ENCODE results near the gene FGF14. TPM values are rescaled to one million over a fixed set of nuclear protein-coding genes. Genes with fewer than 3 reads are reported as not detected.
A peak's percentile ranks its signal among the peaks of the same experiment; 100 is the strongest.

Gene FGF14
- total and polyA plus RNA-seq, 4 experiments from 2014 or later, result 0.33 to 0.55 (median 0.35) TPM; not detected in 1

- Mint-ChIP-seq H3K4me3 (peak overlapping the region in 5 of 8 donors; percentile 5 to 64 (median 18)), H3K27ac (peak overlapping the region in 3 of 7 donors; percentile 8 to 34 (median 25))
- DNase-seq, result peak; percentile 13 to 44 (median 20)
These were observed 695.2 kb downstream of the FGF14 start for GRCh38 chr13:101706651-101707050.

GRCh38 chr13:101703838-101704237 is 698.0 kb downstream of the FGF14 start:
- peaks cover 4 to 11% (median 9%) of the 10 kb centered on the region in 4 donors for H3K4me1 Mint-ChIP-seq
- intact Hi-C loops (cut with micrococcal nuclease), result no loop called here
- CTCF ChIA-PET (ENCODE audit: partially characterized antibody), result no interaction called here
- no peaks in the 10 kb centered on the region for H3K9me3 Mint-ChIP-seq
- no peak overlapping the region for H3K4me3 ChIP-seq (ENCODE audit: low read length in 2 of 2)
- DNase-seq, result no peak
- no peak overlapping the region for H3K27ac Mint-ChIP-seq
- H3K27me3 Mint-ChIP-seq, result peaks cover 2 to 10% of the 10 kb centered on the region in 2 donors
- no peaks in the 10 kb centered on the region for H3K36me3 Mint-ChIP-seq
- no peak overlapping the region for H3K4me3 Mint-ChIP-seq
- peaks cover 10% of the 10 kb centered on the region for H3K4me1 ChIP-seq (ENCODE audit: insufficient read depth, low read length)
- POLR2A ChIA-PET (ENCODE audit: partially characterized antibody), result no interaction called here
- H3K36me3 ChIP-seq (ENCODE audit: insufficient read depth, low read length), result no peaks in the 10 kb centered on the region
- no peaks in the 10 kb centered on the region for H3K9me3 ChIP-seq (ENCODE audit: control insufficient read depth in 1 of 2, low read length in 2 of 2)
- no peaks in the 10 kb centered on the region for H3K27me3 ChIP-seq (ENCODE audit: insufficient read depth, low read length)
- no peak overlapping the region for H3K27ac ChIP-seq (ENCODE audit: low read depth, low read length)

More at GRCh38 chr13:101706651-101707050, 695.2 kb downstream of the FGF14 start:
- Mint-ChIP-seq H3K27me3 (peaks cover 8 to 10% of the 10 kb centered on the region in 2 donors), H3K9me3 (no peaks in the 10 kb centered on the region), H3K36me3 (no peaks in the 10 kb centered on the region), H3K4me1 (peaks cover 4 to 11% (median 9%) of the 10 kb centered on the region in 4 donors)
- CTCF ChIA-PET (ENCODE audit: partially characterized antibody), result no interaction called here
- H3K4me1 ChIP-seq (ENCODE audit: insufficient read depth, low read length), result peaks cover 10% of the 10 kb centered on the region
- POLR2A ChIA-PET (ENCODE audit: partially characterized antibody), result interaction anchor here (1.1 kb wide), 1 partner anchor 83 kb away, joined by 4 read pairs; no protein-coding TSS in a partner anchor
- no peak overlapping the region for H3K4me3 ChIP-seq (ENCODE audit: low read length in 2 of 2)
- H3K27me3 ChIP-seq (ENCODE audit: insufficient read depth, low read length), result no peaks in the 10 kb centered on the region
- intact Hi-C loops (cut with micrococcal nuclease), result no loop called here
- H3K36me3 ChIP-seq (ENCODE audit: insufficient read depth, low read length), result no peaks in the 10 kb centered on the region
- no peaks in the 10 kb centered on the region for H3K9me3 ChIP-seq (ENCODE audit: control insufficient read depth in 1 of 2, low read length in 2 of 2)
- H3K27ac ChIP-seq (ENCODE audit: low read depth, low read length), result no peak overlapping the region

GRCh38 chr13:101703081-101703480 is 698.8 kb downstream of the FGF14 start:
- CTCF ChIA-PET (ENCODE audit: partially characterized antibody), result no interaction called here

GRCh38 chr13:101700598-101700997 is 701.2 kb downstream of the FGF14 start:
- H3K27me3 ChIP-seq (ENCODE audit: insufficient read depth, low read length), result no peaks in the 10 kb centered on the region
- H3K27ac Mint-ChIP-seq, result no peak overlapping the region

More at GRCh38 chr13:101703081-101703480, 698.8 kb downstream of the FGF14 start:
- H3K27me3 Mint-ChIP-seq, result peaks cover 2 to 10% of the 10 kb centered on the region in 2 donors
- H3K27ac Mint-ChIP-seq, result no peak overlapping the region
- H3K36me3 ChIP-seq (ENCODE audit: insufficient read depth, low read length), result no peaks in the 10 kb centered on the region
- no peak overlapping the region for H3K27ac ChIP-seq (ENCODE audit: low read depth, low read length)
- H3K4me1 Mint-ChIP-seq, result peaks cover 4 to 11% (median 9%) of the 10 kb centered on the region in 4 donors
- H3K36me3 Mint-ChIP-seq, result no peaks in the 10 kb centered on the region
- H3K9me3 Mint-ChIP-seq, result no peaks in the 10 kb centered on the region
- no peak for DNase-seq
- POLR2A ChIA-PET (ENCODE audit: partially characterized antibody), result no interaction called here
- intact Hi-C loops (cut with micrococcal nuclease), result no loop called here
- H3K9me3 ChIP-seq (ENCODE audit: control insufficient read depth in 1 of 2, low read length in 2 of 2), result no peaks in the 10 kb centered on the region
- peaks cover 10% of the 10 kb centered on the region for H3K4me1 ChIP-seq (ENCODE audit: insufficient read depth, low read length)
- H3K4me3 Mint-ChIP-seq, result no peak overlapping the region
- H3K4me3 ChIP-seq (ENCODE audit: low read length in 2 of 2), result no peak overlapping the region
- H3K27me3 ChIP-seq (ENCODE audit: insufficient read depth, low read length), result no peaks in the 10 kb centered on the region

GRCh38 chr13:101698400-101698799 is 703.4 kb downstream of the FGF14 start:
- no peak overlapping the region for H3K4me3 ChIP-seq (ENCODE audit: low read length in 2 of 2)
- no peaks in the 10 kb centered on the region for H3K27me3 ChIP-seq (ENCODE audit: insufficient read depth, low read length)
- ChIA-PET POLR2A (ENCODE audit: partially characterized antibody) (no interaction called here), CTCF (ENCODE audit: partially characterized antibody) (no interaction called here)
- Mint-ChIP-seq H3K27me3 (peaks cover 1 to 7% of the 10 kb centered on the region in 2 donors), H3K9me3 (no peaks in the 10 kb centered on the region), H3K36me3 (no peaks in the 10 kb centered on the region), H3K4me1 (no peaks in the 10 kb centered on the region), H3K27ac (no peak overlapping the region), H3K4me3 (no peak overlapping the region)
- intact Hi-C loops (cut with micrococcal nuclease), result no loop called here
- no peak for DNase-seq
- no peaks in the 10 kb centered on the region for H3K4me1 ChIP-seq (ENCODE audit: insufficient read depth, low read length)
- no peaks in the 10 kb centered on the region for H3K9me3 ChIP-seq (ENCODE audit: control insufficient read depth in 1 of 2, low read length in 2 of 2)
- no peak overlapping the region for H3K27ac ChIP-seq (ENCODE audit: low read depth, low read length)
- H3K36me3 ChIP-seq (ENCODE audit: insufficient read depth, low read length), result no peaks in the 10 kb centered on the region

More at GRCh38 chr13:101700598-101700997, 701.2 kb downstream of the FGF14 start:
- no peaks in the 10 kb centered on the region for H3K36me3 ChIP-seq (ENCODE audit: insufficient read depth, low read length)
- ChIA-PET POLR2A (ENCODE audit: partially characterized antibody) (no interaction called here), CTCF (ENCODE audit: partially characterized antibody) (no interaction called here)
- H3K4me1 Mint-ChIP-seq, result no peaks in the 10 kb centered on the region
- H3K9me3 Mint-ChIP-seq, result no peaks in the 10 kb centered on the region
- peaks cover 2 to 12% of the 10 kb centered on the region in 2 donors for H3K27me3 Mint-ChIP-seq
- no peaks in the 10 kb centered on the region for H3K36me3 Mint-ChIP-seq
- H3K4me3 ChIP-seq (ENCODE audit: low read length in 2 of 2), result no peak overlapping the region
- no peaks in the 10 kb centered on the region for H3K9me3 ChIP-seq (ENCODE audit: control insufficient read depth in 1 of 2, low read length in 2 of 2)
- H3K4me1 ChIP-seq (ENCODE audit: insufficient read depth, low read length), result no peaks in the 10 kb centered on the region
- DNase-seq, result no peak
- intact Hi-C loops (cut with micrococcal nuclease), result no loop called here
- H3K4me3 Mint-ChIP-seq, result no peak overlapping the region
- H3K27ac ChIP-seq (ENCODE audit: low read depth, low read length), result no peak overlapping the region

GRCh38 chr13:101697745-101698144 is 704.1 kb downstream of the FGF14 start:
- no peak overlapping the region for H3K4me3 ChIP-seq (ENCODE audit: low read length in 2 of 2)
- H3K36me3 Mint-ChIP-seq, result no peaks in the 10 kb centered on the region
- no peaks in the 10 kb centered on the region for H3K9me3 Mint-ChIP-seq
- H3K9me3 ChIP-seq (ENCODE audit: control insufficient read depth in 1 of 2, low read length in 2 of 2), result no peaks in the 10 kb centered on the region
- no peak overlapping the region for H3K27ac ChIP-seq (ENCODE audit: low read depth, low read length)
- intact Hi-C loops (cut with micrococcal nuclease), result no loop called here
- DNase-seq, result no peak
- ChIA-PET POLR2A (ENCODE audit: partially characterized antibody) (no interaction called here), CTCF (ENCODE audit: partially characterized antibody) (no interaction called here)
- no peak overlapping the region for H3K4me3 Mint-ChIP-seq
- H3K36me3 ChIP-seq (ENCODE audit: insufficient read depth, low read length), result no peaks in the 10 kb centered on the region
- peaks cover 0 to 4% of the 10 kb centered on the region in 2 donors for H3K27me3 Mint-ChIP-seq
- H3K27ac Mint-ChIP-seq, result no peak overlapping the region
- no peaks in the 10 kb centered on the region for H3K27me3 ChIP-seq (ENCODE audit: insufficient read depth, low read length)
- no peaks in the 10 kb centered on the region for H3K4me1 Mint-ChIP-seq
- no peaks in the 10 kb centered on the region for H3K4me1 ChIP-seq (ENCODE audit: insufficient read depth, low read length)

GRCh38 chr13:101695870-101696516 is 705.9 kb downstream of the FGF14 start:
- H3K9me3 ChIP-seq (ENCODE audit: control insufficient read depth in 1 of 2, low read length in 2 of 2), result no peaks in the 10 kb centered on the region
- no peak overlapping the region for H3K27ac ChIP-seq (ENCODE audit: low read depth, low read length)
- no peaks in the 10 kb centered on the region for H3K36me3 ChIP-seq (ENCODE audit: insufficient read depth, low read length)
- peaks cover 0 to 4% of the 10 kb centered on the region in 2 donors for H3K27me3 Mint-ChIP-seq
- no peaks in the 10 kb centered on the region for H3K4me1 ChIP-seq (ENCODE audit: insufficient read depth, low read length)
- no peaks in the 10 kb centered on the region for H3K36me3 Mint-ChIP-seq
- no peaks in the 10 kb centered on the region for H3K27me3 ChIP-seq (ENCODE audit: insufficient read depth, low read length)
- H3K27ac Mint-ChIP-seq, result no peak overlapping the region
- H3K4me3 ChIP-seq (ENCODE audit: low read length in 2 of 2), result no peak overlapping the region
- CTCF ChIA-PET (ENCODE audit: partially characterized antibody), result no interaction called here
- POLR2A ChIA-PET (ENCODE audit: partially characterized antibody), result no interaction called here
- no peak for DNase-seq
- intact Hi-C loops (cut with micrococcal nuclease), result no loop called here
- no peaks in the 10 kb centered on the region for H3K4me1 Mint-ChIP-seq
- H3K4me3 Mint-ChIP-seq, result no peak overlapping the region
- H3K9me3 Mint-ChIP-seq, result no peaks in the 10 kb centered on the region

All from CD4-positive, alpha-beta memory T cell (primary cell).